ENCODE data around the gene ADCY7. TPM values are rescaled to one million over a fixed set of nuclear protein-coding genes. Genes with fewer than 3 reads are reported as not detected.

ADCY7 gene
- total RNA-seq, 1 experiment from 2014 or later: 34.2 TPM

- TF ChIP-seq SIN3A (IDR thresholded peaks at IDR 0.05; ENCODE audit: low read depth) (no peak), YY1 (IDR thresholded peaks at IDR 0.05; ENCODE audit: extremely low read depth, insufficient replicate concordance, low read depth, low read length) (no peak), ZBTB33 (IDR thresholded peaks at IDR 0.05; ENCODE audit: extremely low read depth, insufficient replicate concordance, low read length) (no peak), EGR1 (IDR thresholded peaks at IDR 0.05; ENCODE audit: low read depth) (no peak), EZH2 (IDR thresholded peaks at IDR 0.05) (no peak), RAD21 (IDR thresholded peaks at IDR 0.05; ENCODE audit: low read depth) (no peak), POLR2AphosphoS5 (IDR thresholded peaks at IDR 0.05; ENCODE audit: low read depth, low read length) (no peak)
- Histone ChIP-seq H2AFZ (ENCODE audit: low read depth, low read length, poor library complexity, severe bottlenecking) (no peak overlapping the region), H3K9ac (ENCODE audit: low read length) (no peak overlapping the region), H4K20me1 (ENCODE audit: insufficient read depth) (no peaks in the 10 kb centered on the region), H3K36me3 (ENCODE audit: control insufficient read depth in 1 of 2, insufficient read depth in 2 of 2, low read length in 2 of 2) (no peaks in the 10 kb centered on the region), H3K4me1 (ENCODE audit: control insufficient read depth in 1 of 2, insufficient read depth in 2 of 2, low read length in 2 of 2) (peaks cover 0 to under 1% of the 10 kb centered on the region in 2 experiments; a peak in 1 of 4 replicates), H3K9me3 (ENCODE audit: control insufficient read depth in 1 of 2, insufficient read depth in 1 of 2, low read depth in 1 of 2, low read length in 2 of 2) (no peaks in the 10 kb centered on the region), H3K79me2 (ENCODE audit: insufficient read depth, low read length) (no peaks in the 10 kb centered on the region), H3K9me2 (ENCODE audit: insufficient read depth) (no peaks in the 10 kb centered on the region), H3K27me3 (ENCODE audit: insufficient read depth, low read length) (no peaks in the 10 kb centered on the region), H3K4me2 (ENCODE audit: low read length) (no peak overlapping the region), H3K27ac (ENCODE audit: low read depth, low read length) (no peak overlapping the region), H3K4me3 (replicated peaks in 1 of 2; ENCODE audit: low read depth in 1 of 2, low read length in 2 of 2) (no peak overlapping the region)
- RAD21 ChIA-PET (ENCODE audit: low non-redundant PET in 1 of 2, low total read pairs in 2 of 2, uncharacterized antibody in 2 of 2, unreplicated experiment in 2 of 2): no interaction called here
- DNase-seq (ENCODE audit: low read depth, low spot score): no peak
- CTCF ChIA-PET: no interaction called here
- intact Hi-C loops (cut with micrococcal nuclease): no loop called here
- POLR2A ChIA-PET: no interaction called here
- no peak for ATAC-seq
- no TSS peak for BruUV-seq (replicated peaks)
Measured at GRCh38 chr16:50301626-50302471, 35.5 kb downstream of the ADCY7 start.
